ENCODE data around the gene CIAO2B.

GRCh38 chr16:66894948-66895688 is 39.1 kb downstream of the CIAO2B start:
- no peak for TF ChIP-seq STAT6 (CRISPR knock-in tag; conservative IDR thresholded peaks at IDR 0.05; ENCODE audit: low read depth)
- TF ChIP-seq CTCF (IDR thresholded peaks at IDR 0.05) = peak; percentile 32; the same call in 1 of the 2 replicates
- no peak for TF ChIP-seq RELA (CRISPR knock-in tag; IDR thresholded peaks at IDR 0.05; ENCODE audit: borderline replicate concordance)
